GM12878 (cell line): ENCODE measurements around the gene GLIPR2.

Source experiments
- ASH2L ChIP-seq: fragments of 300-600, 200-600 bp; sonication (generic); IDR thresholded peaks from 2 replicates; pipeline ENCODE4 v1.6.1; 2017; ENCODE audit warnings: low read depth, mild to moderate bottlenecking, borderline replicate concordance
- EP300 ChIP-seq, 2 experiments: fragments of 150-350 bp in 1 of 2; IDR thresholded peaks; 2 replicates each; pipeline ENCODE4 v1.6.1; 2011 to 2012; ENCODE audit warnings: low read depth in 2 of 2, low read length in 2 of 2, borderline replicate concordance in 1 of 2, improper control_type of control experiment in 1 of 2, inconsistent platforms in 1 of 2; ENCODE audit not compliant: control insufficient read depth in 1 of 2
- FOS ChIP-seq: IDR thresholded peaks from 3 replicates; pipeline ENCODE4 v1.6.1; 2011; ENCODE audit warnings: borderline replicate concordance; ENCODE audit not compliant: insufficient read length; ENCODE audit errors: extremely low read depth
- HCFC1 ChIP-seq: fragments of 150-350 bp; IDR thresholded peaks from 2 replicates; pipeline ENCODE4 v1.6.1; 2014; ENCODE audit warnings: low read length
- NR2C2 ChIP-seq: IDR thresholded peaks from 2 replicates; pipeline ENCODE4 v1.6.1; 2011; ENCODE audit warnings: borderline replicate concordance, low read depth; ENCODE audit not compliant: control insufficient read depth, insufficient read length
- POLR2A ChIP-seq: IDR thresholded peaks from 2 replicates; pipeline ENCODE4 v1.6.1; 2011; ENCODE audit warnings: low read depth, mild to moderate bottlenecking, low read length
- RAD51 ChIP-seq: fragments of 450-650 bp; IDR thresholded peaks from 2 replicates; pipeline ENCODE4 v1.6.1; 2016; ENCODE audit warnings: moderate library complexity, mild to moderate bottlenecking, inconsistent platforms
- SIN3A ChIP-seq: IDR thresholded peaks from 2 replicates; pipeline ENCODE4 v1.6.1; 2012; ENCODE audit warnings: low read depth, low read length, improper control_type of control experiment
- SP1 ChIP-seq: IDR thresholded peaks from one replicate; pipeline ENCODE4 v1.6.1; 2011; ENCODE audit warnings: low read depth, low read length
- TAF1 ChIP-seq: IDR thresholded peaks from 2 replicates; pipeline ENCODE4 v1.6.1; 2011; ENCODE audit warnings: mild to moderate bottlenecking, low read depth, low read length, borderline replicate concordance
- TF ChIP-seq, protein P1 (sequence below), 3 experiments: IDR thresholded peaks in 2 of 3; conservative IDR thresholded peaks in 1 of 3; 2 replicates each; pipeline ENCODE4 v1.5.1; 2011; ENCODE audit warnings: low read depth in 3 of 3, low read length in 3 of 3, mild to moderate bottlenecking in 3 of 3, control low read depth in 2 of 3, moderate library complexity in 2 of 3, inconsistent platforms in 1 of 3, mixed read lengths in 1 of 3; ENCODE audit not compliant: control insufficient read depth in 2 of 3, insufficient read depth in 1 of 3; ENCODE audit errors: extremely low read depth in 1 of 3
- TF ChIP-seq, protein P2 (sequence below): fragments of 450-650 bp; IDR thresholded peaks from 2 replicates; pipeline ENCODE4 v1.6.1; 2017; ENCODE audit warnings: mild to moderate bottlenecking

DNA sequence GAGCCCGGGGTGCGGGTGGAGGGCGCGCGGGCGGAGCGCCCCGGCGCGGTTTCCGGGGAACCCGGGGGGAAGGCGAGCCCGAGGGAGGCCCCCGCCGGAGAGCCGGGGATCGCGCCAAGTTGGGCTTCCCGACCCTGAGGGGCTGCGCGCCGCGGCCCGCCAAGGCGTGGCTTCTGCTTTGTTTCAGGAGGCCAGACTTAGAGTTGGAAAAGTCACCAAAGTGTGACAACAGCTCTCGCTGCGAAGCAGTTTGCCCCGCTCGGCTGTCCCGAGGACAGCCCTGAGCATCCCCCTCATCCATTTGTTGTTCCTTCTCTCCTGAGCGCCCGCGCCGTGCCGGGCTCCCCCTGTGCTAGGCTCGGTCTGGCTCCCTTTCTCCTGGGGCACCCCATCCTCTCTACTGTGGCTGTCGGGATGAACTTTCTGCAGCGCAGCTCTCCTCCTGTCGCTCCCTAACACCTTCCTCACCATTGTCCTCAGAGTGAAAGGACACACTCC, 410 bp downstream of the GLIPR2 start:
- TF ChIP-seq, protein P1, sequence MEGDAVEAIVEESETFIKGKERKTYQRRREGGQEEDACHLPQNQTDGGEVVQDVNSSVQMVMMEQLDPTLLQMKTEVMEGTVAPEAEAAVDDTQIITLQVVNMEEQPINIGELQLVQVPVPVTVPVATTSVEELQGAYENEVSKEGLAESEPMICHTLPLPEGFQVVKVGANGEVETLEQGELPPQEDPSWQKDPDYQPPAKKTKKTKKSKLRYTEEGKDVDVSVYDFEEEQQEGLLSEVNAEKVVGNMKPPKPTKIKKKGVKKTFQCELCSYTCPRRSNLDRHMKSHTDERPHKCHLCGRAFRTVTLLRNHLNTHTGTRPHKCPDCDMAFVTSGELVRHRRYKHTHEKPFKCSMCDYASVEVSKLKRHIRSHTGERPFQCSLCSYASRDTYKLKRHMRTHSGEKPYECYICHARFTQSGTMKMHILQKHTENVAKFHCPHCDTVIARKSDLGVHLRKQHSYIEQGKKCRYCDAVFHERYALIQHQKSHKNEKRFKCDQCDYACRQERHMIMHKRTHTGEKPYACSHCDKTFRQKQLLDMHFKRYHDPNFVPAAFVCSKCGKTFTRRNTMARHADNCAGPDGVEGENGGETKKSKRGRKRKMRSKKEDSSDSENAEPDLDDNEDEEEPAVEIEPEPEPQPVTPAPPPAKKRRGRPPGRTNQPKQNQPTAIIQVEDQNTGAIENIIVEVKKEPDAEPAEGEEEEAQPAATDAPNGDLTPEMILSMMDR (IDR thresholded peaks at IDR 0.05 in 2 of 3, conservative IDR thresholded peaks at IDR 0.05 in 1 of 3; ENCODE audit: control insufficient read depth in 2 of 3, extremely low read depth in 1 of 3, insufficient read depth in 1 of 3, low read depth in 3 of 3, low read length in 3 of 3), result no peak
- TF ChIP-seq EP300 (IDR thresholded peaks at IDR 0.05; ENCODE audit: borderline replicate concordance in 1 of 2, control insufficient read depth in 1 of 2, low read depth in 2 of 2, low read length in 2 of 2) (no peak), POLR2A (no peak), TAF1 (no peak), SP1 (no peak), NR2C2 (no peak), HCFC1 (no peak), SIN3A (no peak), FOS (no peak), ASH2L (no peak), RAD51 (no peak)
- TF ChIP-seq, protein P2, sequence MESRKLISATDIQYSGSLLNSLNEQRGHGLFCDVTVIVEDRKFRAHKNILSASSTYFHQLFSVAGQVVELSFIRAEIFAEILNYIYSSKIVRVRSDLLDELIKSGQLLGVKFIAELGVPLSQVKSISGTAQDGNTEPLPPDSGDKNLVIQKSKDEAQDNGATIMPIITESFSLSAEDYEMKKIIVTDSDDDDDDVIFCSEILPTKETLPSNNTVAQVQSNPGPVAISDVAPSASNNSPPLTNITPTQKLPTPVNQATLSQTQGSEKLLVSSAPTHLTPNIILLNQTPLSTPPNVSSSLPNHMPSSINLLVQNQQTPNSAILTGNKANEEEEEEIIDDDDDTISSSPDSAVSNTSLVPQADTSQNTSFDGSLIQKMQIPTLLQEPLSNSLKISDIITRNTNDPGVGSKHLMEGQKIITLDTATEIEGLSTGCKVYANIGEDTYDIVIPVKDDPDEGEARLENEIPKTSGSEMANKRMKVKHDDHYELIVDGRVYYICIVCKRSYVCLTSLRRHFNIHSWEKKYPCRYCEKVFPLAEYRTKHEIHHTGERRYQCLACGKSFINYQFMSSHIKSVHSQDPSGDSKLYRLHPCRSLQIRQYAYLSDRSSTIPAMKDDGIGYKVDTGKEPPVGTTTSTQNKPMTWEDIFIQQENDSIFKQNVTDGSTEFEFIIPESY, result no peak
